HG03378 (cell line): ENCODE measurements around the gene RNF220.

Experiments
- ATAC-seq: cut with Tn5 transposase; IDR thresholded peaks from one replicate; pipeline ENCODE4 v1.9.1; 2021; ENCODE audit warnings: mild to moderate bottlenecking, moderate library complexity; ENCODE audit not compliant: unreplicated experiment

RNF220 gene

GRCh38 chr1:44575396-44575795 is 170.3 kb downstream of the RNF220 start:
- no peak for ATAC-seq

- no peak for ATAC-seq
These were observed 171.5 kb downstream of the RNF220 start for GRCh38 chr1:44576456-44577150.

GRCh38 chr1:44581205-44581604 is 176.2 kb downstream of the RNF220 start:
- no peak for ATAC-seq

- ATAC-seq: no peak
These were observed 179.1 kb downstream of the RNF220 start for GRCh38 chr1:44584167-44584566.

GRCh38 chr1:44585315-44585920 is 180.4 kb downstream of the RNF220 start:
- ATAC-seq: no peak

GRCh38 chr1:44587796-44588460 is 182.9 kb downstream of the RNF220 start:
- ATAC-seq: no peak

- no peak for ATAC-seq
These were observed 183.6 kb downstream of the RNF220 start for GRCh38 chr1:44588551-44589210.

GRCh38 chr1:44590475-44590874 is 185.4 kb downstream of the RNF220 start:
- no peak for ATAC-seq

- ATAC-seq: no peak
These were observed 186.3 kb downstream of the RNF220 start for GRCh38 chr1:44591381-44591780.

GRCh38 chr1:44592208-44593145 is 187.4 kb downstream of the RNF220 start:
- ATAC-seq: no peak

- ATAC-seq: no peak
These were observed 189.3 kb downstream of the RNF220 start for GRCh38 chr1:44594353-44594752.

GRCh38 chr1:44594871-44595735 is 190.0 kb downstream of the RNF220 start:
- no peak for ATAC-seq

- ATAC-seq: no peak
These were observed 191.5 kb downstream of the RNF220 start for GRCh38 chr1:44596511-44596910.

- no peak for ATAC-seq
These were observed 193.1 kb downstream of the RNF220 start for GRCh38 chr1:44598167-44598566.

- no peak for ATAC-seq
These were observed 197.9 kb downstream of the RNF220 start for GRCh38 chr1:44602634-44603628.

GRCh38 chr1:44603718-44604117 is 198.7 kb downstream of the RNF220 start:
- ATAC-seq: no peak

GRCh38 chr1:44604157-44604955 is 199.3 kb downstream of the RNF220 start:
- ATAC-seq: no peak
